Thoracic aorta (tissue), 2 donors: ENCODE measurements around the gene RNF181. TPM values are rescaled to one million over a fixed set of nuclear protein-coding genes. Genes with fewer than 3 reads are reported as not detected.
"Not testable (repeated sequence)": the region's sequence is repeated elsewhere in the genome, so short reads cannot be mapped to it uniquely, and the experiment has no call there.

ENCODE experiments used
- ATAC-seq: fragments of 150-250 bp; one replicate; pipeline ENCODE4 v1.8.0; 2017; ENCODE audit warnings: low read depth; ENCODE audit not compliant: insufficient number of reproducible peaks, low FRiP score
- DNase-seq: peaks from one replicate; pipeline ENCODE4 v3.0.0-alpha.2; 2020; ENCODE audit warnings: low spot score
- H3K27ac ChIP-seq, 2 donors: fragments of 200-600 bp; sonication (generic); 1 replicate in 1 of 2; 2 replicates in 1 of 2; pipeline ENCODE4 v1.5.1; 2016; ENCODE audit warnings: mild to moderate bottlenecking in 2 of 2, moderate library complexity in 2 of 2
- H3K27me3 ChIP-seq: fragments of 200-600 bp; sonication (generic); replicated peaks from 2 replicates; pipeline ENCODE4 v1.6.0; 2016; ENCODE audit warnings: mild to moderate bottlenecking; ENCODE audit not compliant: insufficient read depth
- H3K36me3 ChIP-seq: fragments of 200-600 bp; sonication (generic); one replicate; pipeline ENCODE4 v1.5.1; 2016
- H3K4me1 ChIP-seq, 2 donors: fragments of 200-600 bp; sonication (generic); 1 replicate in 1 of 2; 2 replicates in 1 of 2; pipeline versions ENCODE4 v1.5.1 to v1.6.0; 2016; ENCODE audit warnings: low read depth in 2 of 2, mild to moderate bottlenecking in 1 of 2; ENCODE audit not compliant: control insufficient read depth in 1 of 2
- H3K4me3 ChIP-seq: fragments of 200-600 bp; sonication (generic); 2 replicates; pipeline ENCODE4 v1.5.1; 2016; ENCODE audit warnings: mild to moderate bottlenecking
- H3K9me3 ChIP-seq: fragments of 200-600 bp; sonication (generic); 2 replicates; pipeline ENCODE4 v1.5.1; 2016
- total RNA-seq, 2 donors: library from RNA; depleted of rRNA; stranded (reverse); fragments of >200 nt; gene quantifications; one replicate each; pipeline versions ENCODE4 v1.1.0 to v1.2.3, GENCODE V29; 2016
- TF ChIP-seq, protein P1 (sequence below): fragments of 200-600 bp; sonication (generic); IDR thresholded peaks from one replicate; pipeline ENCODE4 v1.5.1; 2019; ENCODE audit warnings: antibody characterized with exemption

The RNF181 gene
- total RNA-seq, 2 donors from 2014 or later = 107 to 124 TPM

DNA sequence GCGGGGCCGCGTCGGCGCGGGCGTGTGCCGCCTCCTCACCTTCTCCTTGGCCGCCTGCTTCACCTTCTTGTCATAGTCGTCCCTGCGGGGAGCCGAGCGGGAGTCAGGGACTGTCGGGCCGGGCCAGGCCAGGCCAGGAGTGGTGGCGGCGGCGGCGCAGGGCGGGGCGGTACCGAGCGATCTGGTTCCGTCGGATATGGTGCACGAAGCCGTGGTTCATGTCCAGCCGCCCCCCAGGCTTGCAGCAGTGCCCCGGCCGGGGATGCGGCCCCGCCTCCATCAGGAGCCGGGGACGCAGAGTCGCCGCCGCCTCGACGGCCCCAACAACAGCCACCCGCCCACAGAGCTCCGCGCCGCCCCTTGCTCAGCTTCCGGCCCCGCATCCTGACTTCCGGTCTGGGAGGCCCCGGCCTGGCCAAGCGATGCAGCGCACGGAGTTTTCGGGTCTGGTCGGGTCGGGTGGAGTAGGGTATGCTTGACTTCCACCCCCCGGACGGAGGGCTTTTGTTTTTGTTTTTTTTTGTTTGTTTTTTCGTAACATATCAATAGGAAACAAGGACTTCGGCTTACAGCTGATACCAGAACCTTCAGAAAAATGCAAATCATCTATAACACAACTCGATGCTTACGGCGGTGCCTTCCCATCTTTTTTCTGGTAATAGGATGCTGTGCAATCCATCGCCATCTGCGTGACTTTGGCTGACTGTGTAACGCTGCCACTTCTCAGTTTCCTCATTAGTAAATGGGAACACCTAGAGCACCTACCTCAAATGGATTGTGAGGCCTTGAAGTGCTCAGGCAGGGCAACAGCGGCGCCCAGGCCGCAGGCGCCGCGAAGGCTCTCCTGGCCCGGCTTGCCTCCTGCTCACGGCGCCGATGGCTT lies 16.4 kb downstream of the RNF181 start, which contains the start of gene C2orf68:
TSS of gene C2orf68 (minus strand) at position 362 of the 883 bp plus-strand sequence. CDS start at position 280, 82 bp downstream.
- H3K4me3 ChIP-seq = peak within 1 kb of the TSS; percentile 78

DNA sequence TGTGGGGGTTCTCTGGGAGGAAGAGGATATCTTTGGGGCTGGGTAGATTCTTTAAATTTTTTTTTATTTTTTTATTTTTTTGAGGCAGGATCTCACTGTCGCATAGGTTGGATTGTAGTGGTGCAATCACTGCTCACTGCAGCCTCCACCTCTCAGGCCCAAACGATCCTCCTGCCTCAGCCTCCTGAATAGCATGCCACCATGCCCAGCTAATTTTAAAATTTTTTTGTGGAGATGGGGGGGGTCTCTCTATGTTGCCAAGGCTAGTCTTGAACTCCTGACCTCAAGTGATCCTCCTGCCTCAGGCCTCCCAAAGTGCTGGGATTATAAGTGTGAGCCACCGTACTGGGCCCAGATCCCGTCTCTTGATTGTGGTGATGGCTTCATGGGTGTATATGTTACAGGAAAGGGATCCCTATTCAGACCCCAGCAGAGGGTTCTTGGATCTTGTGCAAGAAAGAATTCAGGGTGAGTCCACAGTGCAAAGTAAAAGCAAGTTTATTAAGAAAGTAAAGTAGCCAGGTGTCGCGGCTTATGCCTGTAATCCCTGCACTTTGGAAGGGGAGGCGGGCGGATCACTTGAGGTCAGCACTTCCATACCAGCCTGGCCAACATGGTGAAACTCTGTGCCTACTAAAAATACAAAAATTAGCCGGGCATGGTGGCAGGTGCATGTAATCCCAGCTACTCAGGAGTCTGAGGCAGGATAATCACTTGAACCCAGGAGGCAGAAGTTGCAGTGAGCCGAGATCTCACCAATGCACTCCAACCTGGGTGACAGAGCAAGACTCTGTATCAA lies 18.4 kb downstream of the RNF181 start:
- TF ChIP-seq, protein P1, sequence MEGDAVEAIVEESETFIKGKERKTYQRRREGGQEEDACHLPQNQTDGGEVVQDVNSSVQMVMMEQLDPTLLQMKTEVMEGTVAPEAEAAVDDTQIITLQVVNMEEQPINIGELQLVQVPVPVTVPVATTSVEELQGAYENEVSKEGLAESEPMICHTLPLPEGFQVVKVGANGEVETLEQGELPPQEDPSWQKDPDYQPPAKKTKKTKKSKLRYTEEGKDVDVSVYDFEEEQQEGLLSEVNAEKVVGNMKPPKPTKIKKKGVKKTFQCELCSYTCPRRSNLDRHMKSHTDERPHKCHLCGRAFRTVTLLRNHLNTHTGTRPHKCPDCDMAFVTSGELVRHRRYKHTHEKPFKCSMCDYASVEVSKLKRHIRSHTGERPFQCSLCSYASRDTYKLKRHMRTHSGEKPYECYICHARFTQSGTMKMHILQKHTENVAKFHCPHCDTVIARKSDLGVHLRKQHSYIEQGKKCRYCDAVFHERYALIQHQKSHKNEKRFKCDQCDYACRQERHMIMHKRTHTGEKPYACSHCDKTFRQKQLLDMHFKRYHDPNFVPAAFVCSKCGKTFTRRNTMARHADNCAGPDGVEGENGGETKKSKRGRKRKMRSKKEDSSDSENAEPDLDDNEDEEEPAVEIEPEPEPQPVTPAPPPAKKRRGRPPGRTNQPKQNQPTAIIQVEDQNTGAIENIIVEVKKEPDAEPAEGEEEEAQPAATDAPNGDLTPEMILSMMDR = no peak
- Histone ChIP-seq H3K4me1 (peaks cover 19 to 40% of the 10 kb centered on the region in 2 donors), H3K36me3 (no peaks in the 10 kb centered on the region)

More for the DNA sequence above, 16.4 kb downstream of the RNF181 start, which contains the start of gene C2orf68:
- Histone ChIP-seq H3K27ac (peak within 1 kb of the TSS; percentile 82 to 84), H3K27me3 (no peaks in the 10 kb centered on the region), H3K9me3 (no peaks in the 10 kb centered on the region), H3K36me3 (peaks cover 3% of the 10 kb centered on the region), H3K4me1 (peaks cover 12 to 39% of the 10 kb centered on the region in 2 donors)
- ATAC-seq (no peak), DNase-seq (peak; percentile 73)
- TF ChIP-seq, protein P1 = no peak

DNA sequence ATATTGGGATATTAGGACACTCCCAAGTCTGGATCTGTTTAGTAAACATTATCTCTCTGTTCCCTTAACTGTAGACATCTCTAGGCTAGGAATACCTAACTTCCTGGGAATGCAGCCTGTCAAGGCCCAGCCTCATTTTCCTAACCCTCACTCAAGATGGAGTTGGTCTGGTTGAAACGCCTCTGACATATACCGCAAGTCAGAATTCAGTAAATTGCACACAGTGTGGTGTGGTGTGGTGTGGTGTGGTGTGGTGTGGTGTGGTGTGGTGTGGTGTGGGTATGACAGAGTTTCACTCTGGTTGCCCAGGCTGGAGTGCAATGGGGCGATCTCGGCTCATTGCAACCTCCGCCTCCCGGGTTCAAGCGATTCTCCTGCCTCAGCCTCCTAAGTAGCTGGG lies 19.2 kb downstream of the RNF181 start:
- ATAC-seq, H3K27ac ChIP-seq, DNase-seq, H3K36me3 ChIP-seq, H3K4me3 ChIP-seq, H3K27me3 ChIP-seq, H3K9me3 ChIP-seq: not testable (repeated sequence)
- H3K4me1 ChIP-seq = peaks cover 19 to 35% of the 10 kb centered on the region in 2 donors

More for the DNA sequence above, 18.4 kb downstream of the RNF181 start:
- H3K27me3 ChIP-seq = no peaks in the 10 kb centered on the region
- DNase-seq (no peak), ATAC-seq (no peak)
- no peaks in the 10 kb centered on the region for H3K9me3 ChIP-seq
- H3K27ac ChIP-seq = no peak overlapping the region
- H3K4me3 ChIP-seq = no peak overlapping the region

DNA sequence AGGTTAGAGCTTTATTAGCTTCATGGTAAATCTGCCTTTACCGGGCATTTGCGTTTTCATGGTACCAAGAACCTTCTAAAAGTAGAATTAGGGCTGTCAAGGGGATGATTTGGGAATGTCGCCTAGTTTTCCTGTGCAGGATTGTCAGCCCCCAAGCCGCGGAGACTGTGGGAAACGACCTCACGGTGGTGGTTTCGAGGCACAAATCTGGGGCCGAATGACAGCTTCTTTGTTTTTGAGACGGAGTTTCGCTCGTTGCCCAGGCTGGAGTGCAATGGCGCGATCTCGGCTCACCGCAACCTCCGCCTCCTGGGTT lies 19.8 kb downstream of the RNF181 start:
- no peak for DNase-seq
- peak overlapping the region; percentile 96 for H3K4me3 ChIP-seq
- H3K9me3 ChIP-seq = no peaks in the 10 kb centered on the region
- peaks cover 5% of the 10 kb centered on the region for H3K36me3 ChIP-seq
- peak overlapping the region; percentile 83 to 84 for H3K27ac ChIP-seq
- ATAC-seq = no peak
- no peaks in the 10 kb centered on the region for H3K27me3 ChIP-seq
- TF ChIP-seq, protein P1 = no peak
- H3K4me1 ChIP-seq = peaks cover 16 to 29% of the 10 kb centered on the region in 2 donors

DNA sequence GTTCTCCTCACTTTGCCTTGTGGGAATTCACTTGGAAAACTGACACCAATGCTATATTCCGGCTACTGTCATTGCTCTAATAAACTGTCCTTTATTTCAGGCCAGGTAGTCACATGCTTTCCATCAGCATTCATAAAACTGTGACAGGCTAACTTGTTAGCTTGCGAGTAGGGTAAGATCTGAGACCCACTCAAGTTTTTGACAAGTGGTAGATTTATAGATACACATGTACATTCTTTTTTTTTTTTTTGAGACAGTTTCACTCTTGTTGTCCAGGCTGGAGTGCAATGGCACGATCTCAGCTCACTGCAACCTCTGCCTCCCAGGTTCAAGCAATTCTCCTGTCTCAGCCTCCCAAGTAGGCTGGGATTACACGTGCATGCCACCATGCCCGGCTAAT lies 22.2 kb downstream of the RNF181 start:
- H3K4me3 ChIP-seq = not testable (repeated sequence)

DNA sequence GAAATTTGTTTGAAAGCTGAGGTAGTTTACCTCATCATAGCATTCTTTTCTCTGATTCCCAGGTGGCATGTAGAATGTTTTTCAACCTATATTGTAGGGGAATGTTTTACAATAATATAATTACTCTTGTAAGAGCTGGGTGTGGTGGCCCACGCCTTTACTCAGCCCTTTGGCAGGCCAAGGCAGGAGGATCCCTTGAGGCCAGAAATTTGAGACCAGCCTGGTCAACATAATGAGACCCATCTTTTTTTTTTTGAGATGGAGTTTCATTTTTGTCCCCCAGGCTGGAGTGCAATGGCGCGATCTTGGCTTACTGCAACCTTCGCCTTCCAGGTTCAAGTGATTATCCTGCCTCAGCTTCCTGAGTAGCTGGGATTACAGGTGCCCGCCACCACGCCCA lies 24.1 kb downstream of the RNF181 start:
- Histone ChIP-seq H3K4me3 (no peak overlapping the region), H3K9me3 (no peaks in the 10 kb centered on the region), H3K4me1 (peaks cover 11 to 21% of the 10 kb centered on the region in 2 donors), H3K27me3 (no peaks in the 10 kb centered on the region), H3K27ac (no peak overlapping the region), H3K36me3 (peaks cover 30% of the 10 kb centered on the region)
- ATAC-seq (no peak), DNase-seq (no peak)
- TF ChIP-seq, protein P1 = no peak

More for the DNA sequence above, 22.2 kb downstream of the RNF181 start:
- not testable (repeated sequence) for DNase-seq, H3K9me3 ChIP-seq, ATAC-seq, H3K27me3 ChIP-seq, H3K27ac ChIP-seq
- Histone ChIP-seq H3K4me1 (peaks cover 11 to 21% of the 10 kb centered on the region in 2 donors), H3K36me3 (peaks cover 18% of the 10 kb centered on the region)
